ENCODE measurements around the gene HIVEP1. TPM values are rescaled to one million over a fixed set of nuclear protein-coding genes. Genes with fewer than 3 reads are reported as not detected.

The HIVEP1 gene
- total and polyA plus RNA-seq, 3 donors from 2014 or later = 15.5 to 53.3 (median 44.1) TPM

- 3 to 5% methylated on average over 9 of the region's 9 CpGs for WGBS, 2 donors
- Histone ChIP-seq H3K36me3 (ENCODE audit: low read depth, missing control alignments) (no peaks in the 10 kb centered on the region), H3K27ac (peak overlapping the region; percentile 88 to 96), H3K27me3 (no peaks in the 10 kb centered on the region), H3K9me3 (no peaks in the 10 kb centered on the region), H3K4me1 (peaks cover 16% of the 10 kb centered on the region), H3K4me3 (peak overlapping the region; percentile 70 to 77)
- intact Hi-C loops (cut with DNase I; ENCODE audit: low total_unique reads) = no loop called here
- no peak for DNase-seq
- TF ChIP-seq CTCF (IDR thresholded peaks at IDR 0.05) (no peak), POLR2A (IDR thresholded peaks at IDR 0.05) (no peak)
Measured at GRCh38 chr6:12009876-12010634, 2.1 kb upstream of the HIVEP1 start.

GRCh38 chr6:12010635-12011275, 1.4 kb upstream of the HIVEP1 start:
- Histone ChIP-seq H3K4me1 (peaks cover 16% of the 10 kb centered on the region), H3K36me3 (ENCODE audit: low read depth, missing control alignments) (no peaks in the 10 kb centered on the region), H3K9me3 (no peaks in the 10 kb centered on the region), H3K27ac (peak overlapping the region; percentile 88 to 96), H3K27me3 (no peaks in the 10 kb centered on the region), H3K4me3 (peak overlapping the region; percentile 70 to 77)
- intact Hi-C loops (cut with DNase I; ENCODE audit: low total_unique reads) = no loop called here
- no peak for TF ChIP-seq POLR2A (IDR thresholded peaks at IDR 0.05)
- no peak for TF ChIP-seq CTCF (IDR thresholded peaks at IDR 0.05)
- DNase-seq = peak; percentile 85
- WGBS, 2 donors = 1% methylated on average over 22 of the region's 22 CpGs

- Histone ChIP-seq H3K4me3 (peak overlapping the region; percentile 77 to 78), H3K4me1 (peaks cover 16% of the 10 kb centered on the region), H3K9me3 (no peaks in the 10 kb centered on the region), H3K27ac (peak overlapping the region; percentile 88 to 96), H3K36me3 (ENCODE audit: low read depth, missing control alignments) (no peaks in the 10 kb centered on the region), H3K27me3 (no peaks in the 10 kb centered on the region)
- WGBS, 2 donors = 0 to 1% methylated on average over 2 to 36 of the region's 99 CpGs
- intact Hi-C loops (cut with DNase I; ENCODE audit: low total_unique reads) = no loop called here
- DNase-seq = peak; percentile 98
- TF ChIP-seq CTCF (IDR thresholded peaks at IDR 0.05) (no peak), POLR2A (IDR thresholded peaks at IDR 0.05) (no peak)
Measured at GRCh38 chr6:12011276-12012037, 655 bp upstream of the HIVEP1 start.

GRCh38 chr6:12012558-12013306, 620 bp downstream of the HIVEP1 start:
- intact Hi-C loops (cut with DNase I; ENCODE audit: low total_unique reads) = no loop called here
- Histone ChIP-seq H3K27me3 (no peaks in the 10 kb centered on the region), H3K36me3 (ENCODE audit: low read depth, missing control alignments) (no peaks in the 10 kb centered on the region), H3K27ac (peak overlapping the region; percentile 66 to 96), H3K9me3 (no peaks in the 10 kb centered on the region), H3K4me1 (peaks cover 16% of the 10 kb centered on the region), H3K4me3 (peak overlapping the region; percentile 77 to 78)
- TF ChIP-seq CTCF (IDR thresholded peaks at IDR 0.05) (no peak), POLR2A (IDR thresholded peaks at IDR 0.05) (no peak)
- peak; percentile 90 for DNase-seq
- WGBS, 2 donors = 0 to 1% methylated on average over 31 to 56 of the region's 60 CpGs

Data from testis (tissue), 3 donors.